OCI-LY1 (cell line): Measurements from ENCODE around the gene UBASH3B.

ENCODE experiments used
- CTCF ChIP-seq: fragments of 200-600 bp; sonication (generic), shearing (Covaris generic); IDR thresholded peaks from 2 replicates; pipeline ENCODE4 v1.5.1; 2017; ENCODE audit warnings: mild to moderate bottlenecking, antibody characterized with exemption, low read length, moderate library complexity, mixed read lengths
- EZH2 ChIP-seq: fragments of 200-600 bp; sonication (generic), shearing (Covaris generic); IDR thresholded peaks from 2 replicates; pipeline ENCODE4 v1.8.0; 2017; ENCODE audit warnings: borderline replicate concordance, mixed run types, mild to moderate bottlenecking, antibody characterized with exemption, low read length, moderate library complexity, mixed read lengths

DNA sequence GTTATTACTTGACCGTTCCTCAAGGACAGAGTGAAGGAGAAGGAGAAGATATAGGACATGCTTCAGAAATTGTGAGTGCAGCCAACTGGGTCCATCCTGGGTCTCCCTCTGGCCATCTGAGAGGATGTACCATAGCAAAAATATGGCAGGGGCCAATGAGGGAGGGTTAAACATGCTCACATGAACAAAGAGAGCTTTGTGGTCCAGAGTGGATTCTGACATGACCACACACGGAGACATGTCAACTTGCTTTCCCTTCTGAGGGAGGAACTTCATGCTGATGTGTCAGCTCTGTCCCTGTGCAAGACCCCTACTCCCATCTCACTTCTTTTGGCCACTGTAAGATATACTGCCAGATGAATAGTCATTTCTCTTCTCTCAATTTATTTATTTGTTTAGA, 3.0 kb upstream of the UBASH3B start:
- TF ChIP-seq CTCF (no peak), EZH2 (no peak)
